Measurements from ENCODE around the gene SLC12A9.
"Not testable (repeated sequence)": the region's sequence is repeated elsewhere in the genome, so short reads cannot be mapped to it uniquely, and the experiment has no call there.

Gene SLC12A9

GRCh38 chr7:100825215-100825671 is 27.3 kb upstream of the SLC12A9 start:
- no peak overlapping the region for H3K4me3 ChIP-seq (ENCODE audit: low read length)
- DNase-seq (ENCODE audit: low read depth, low spot score), result no peak

- H3K4me3 ChIP-seq (ENCODE audit: low read length), result no peak overlapping the region
- DNase-seq (ENCODE audit: low read depth, low spot score), result no peak
These were observed 26.6 kb upstream of the SLC12A9 start for GRCh38 chr7:100825751-100826513.

GRCh38 chr7:100826514-100827329 is 25.8 kb upstream of the SLC12A9 start:
- no peak overlapping the region for H3K4me3 ChIP-seq (ENCODE audit: low read length)
- no peak for DNase-seq (ENCODE audit: low read depth, low spot score)

- no peak for DNase-seq (ENCODE audit: low read depth, low spot score)
- H3K4me3 ChIP-seq (ENCODE audit: low read length), result no peak within 1 kb of the TSS
These were observed 24.9 kb upstream of the SLC12A9 start, which contains the start of gene EPHB4 for GRCh38 chr7:100827330-100828226. EPHB4 (minus strand) TSS chr7:100827523; CDS start chr7:100827030, 493 bp downstream.

- no peak overlapping the region for H3K4me3 ChIP-seq (ENCODE audit: low read length)
- no peak for DNase-seq (ENCODE audit: low read depth, low spot score)
These were observed 23.3 kb upstream of the SLC12A9 start for GRCh38 chr7:100829150-100829716.

- H3K4me3 ChIP-seq (ENCODE audit: low read length), result no peak overlapping the region
- no peak for DNase-seq (ENCODE audit: low read depth, low spot score)
These were observed 22.1 kb upstream of the SLC12A9 start for GRCh38 chr7:100830396-100830795.

GRCh38 chr7:100832281-100832633 is 20.3 kb upstream of the SLC12A9 start:
- no peak overlapping the region for H3K4me3 ChIP-seq (ENCODE audit: low read length)
- DNase-seq (ENCODE audit: low read depth, low spot score), result no peak

GRCh38 chr7:100835903-100836811 is 16.4 kb upstream of the SLC12A9 start:
- no peak overlapping the region for H3K4me3 ChIP-seq (ENCODE audit: low read length)
- no peak for DNase-seq (ENCODE audit: low read depth, low spot score)

GRCh38 chr7:100836812-100837098 is 15.8 kb upstream of the SLC12A9 start:
- no peak overlapping the region for H3K4me3 ChIP-seq (ENCODE audit: low read length)
- no peak for DNase-seq (ENCODE audit: low read depth, low spot score)

- no peak overlapping the region for H3K4me3 ChIP-seq (ENCODE audit: low read length)
- no peak for DNase-seq (ENCODE audit: low read depth, low spot score)
These were observed 15.2 kb upstream of the SLC12A9 start for GRCh38 chr7:100837099-100837836.

- DNase-seq (ENCODE audit: low read depth, low spot score), result no peak
- no peak overlapping the region for H3K4me3 ChIP-seq (ENCODE audit: low read length)
These were observed 13.2 kb upstream of the SLC12A9 start for GRCh38 chr7:100839361-100839760.

- no peak for DNase-seq (ENCODE audit: low read depth, low spot score)
- no peak overlapping the region for H3K4me3 ChIP-seq (ENCODE audit: low read length)
These were observed 11.9 kb upstream of the SLC12A9 start for GRCh38 chr7:100840470-100841100.

GRCh38 chr7:100847360-100847759 is 5.2 kb upstream of the SLC12A9 start:
- no peak overlapping the region for H3K4me3 ChIP-seq (ENCODE audit: low read length)
- DNase-seq (ENCODE audit: low read depth, low spot score), result no peak

- no peak overlapping the region for H3K4me3 ChIP-seq (ENCODE audit: low read length)
- no peak for DNase-seq (ENCODE audit: low read depth, low spot score)
These were observed 1.8 kb downstream of the SLC12A9 start for GRCh38 chr7:100854146-100854895.

- DNase-seq (ENCODE audit: low read depth, low spot score); H3K4me3 ChIP-seq (ENCODE audit: low read length): not testable (repeated sequence)
These were observed 2.4 kb downstream of the SLC12A9 start for GRCh38 chr7:100854899-100855298.

GRCh38 chr7:100855515-100855914 is 3.0 kb downstream of the SLC12A9 start:
- H3K4me3 ChIP-seq (ENCODE audit: low read length), result no peak overlapping the region
- DNase-seq (ENCODE audit: low read depth, low spot score), result no peak

- no peak for DNase-seq (ENCODE audit: low read depth, low spot score)
- no peak overlapping the region for H3K4me3 ChIP-seq (ENCODE audit: low read length)
These were observed 4.4 kb downstream of the SLC12A9 start for GRCh38 chr7:100856871-100857282.
